ENCODE results near the gene IRF2BP1. TPM values are rescaled to one million over a fixed set of nuclear protein-coding genes. Genes with fewer than 3 reads are reported as not detected.

Gene IRF2BP1
- total and polyA plus RNA-seq, 2 of the 13 experiments (the other 11 are each of a cell fraction or from before 2014, with no cell fraction given) = 4.3 to 14.3 TPM

DNA sequence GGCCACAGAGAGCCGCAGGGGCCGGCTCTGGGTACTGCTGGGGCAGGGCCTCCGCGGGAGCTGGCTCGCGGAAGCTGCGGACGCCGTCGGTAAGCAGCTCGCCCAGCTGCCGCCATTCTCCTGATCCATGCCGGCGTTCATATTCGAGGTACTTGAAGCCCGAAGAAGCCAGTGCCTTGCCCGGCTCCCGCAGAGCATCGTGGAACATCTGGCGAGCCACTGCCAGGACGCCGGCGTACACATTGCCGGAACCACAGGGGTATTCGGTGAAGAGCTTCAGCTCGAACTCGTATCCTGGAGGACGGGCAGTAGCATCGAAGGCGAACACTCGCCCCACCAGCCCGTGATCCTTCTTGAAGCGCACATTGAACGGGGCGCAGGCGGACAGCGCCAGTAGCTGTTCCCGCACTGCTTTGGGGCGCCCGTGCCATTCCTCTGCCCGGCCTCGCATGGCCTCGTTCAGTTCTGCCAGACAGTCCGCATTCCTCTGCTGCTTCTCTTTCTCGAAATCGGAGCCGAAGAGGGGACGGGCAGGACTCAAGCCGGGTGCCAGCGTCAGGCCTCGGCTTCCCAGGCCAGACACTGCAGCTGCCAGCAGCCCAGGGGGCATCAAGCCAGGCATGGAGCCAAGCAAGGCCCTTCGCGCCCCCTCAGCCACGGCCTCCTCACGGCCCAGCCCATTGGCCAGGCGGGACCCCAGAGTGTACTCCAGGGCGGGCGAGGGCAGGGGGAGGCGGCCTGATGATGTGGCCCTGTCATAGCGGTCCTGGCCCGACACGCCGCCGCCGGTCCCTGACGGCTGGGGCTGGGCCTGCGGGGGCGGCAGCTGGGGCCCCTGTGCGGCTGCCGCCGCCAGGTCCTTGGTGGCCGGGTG lies 1.0 kb downstream of the IRF2BP1 start (continued):
- TF ChIP-seq, protein P1, sequence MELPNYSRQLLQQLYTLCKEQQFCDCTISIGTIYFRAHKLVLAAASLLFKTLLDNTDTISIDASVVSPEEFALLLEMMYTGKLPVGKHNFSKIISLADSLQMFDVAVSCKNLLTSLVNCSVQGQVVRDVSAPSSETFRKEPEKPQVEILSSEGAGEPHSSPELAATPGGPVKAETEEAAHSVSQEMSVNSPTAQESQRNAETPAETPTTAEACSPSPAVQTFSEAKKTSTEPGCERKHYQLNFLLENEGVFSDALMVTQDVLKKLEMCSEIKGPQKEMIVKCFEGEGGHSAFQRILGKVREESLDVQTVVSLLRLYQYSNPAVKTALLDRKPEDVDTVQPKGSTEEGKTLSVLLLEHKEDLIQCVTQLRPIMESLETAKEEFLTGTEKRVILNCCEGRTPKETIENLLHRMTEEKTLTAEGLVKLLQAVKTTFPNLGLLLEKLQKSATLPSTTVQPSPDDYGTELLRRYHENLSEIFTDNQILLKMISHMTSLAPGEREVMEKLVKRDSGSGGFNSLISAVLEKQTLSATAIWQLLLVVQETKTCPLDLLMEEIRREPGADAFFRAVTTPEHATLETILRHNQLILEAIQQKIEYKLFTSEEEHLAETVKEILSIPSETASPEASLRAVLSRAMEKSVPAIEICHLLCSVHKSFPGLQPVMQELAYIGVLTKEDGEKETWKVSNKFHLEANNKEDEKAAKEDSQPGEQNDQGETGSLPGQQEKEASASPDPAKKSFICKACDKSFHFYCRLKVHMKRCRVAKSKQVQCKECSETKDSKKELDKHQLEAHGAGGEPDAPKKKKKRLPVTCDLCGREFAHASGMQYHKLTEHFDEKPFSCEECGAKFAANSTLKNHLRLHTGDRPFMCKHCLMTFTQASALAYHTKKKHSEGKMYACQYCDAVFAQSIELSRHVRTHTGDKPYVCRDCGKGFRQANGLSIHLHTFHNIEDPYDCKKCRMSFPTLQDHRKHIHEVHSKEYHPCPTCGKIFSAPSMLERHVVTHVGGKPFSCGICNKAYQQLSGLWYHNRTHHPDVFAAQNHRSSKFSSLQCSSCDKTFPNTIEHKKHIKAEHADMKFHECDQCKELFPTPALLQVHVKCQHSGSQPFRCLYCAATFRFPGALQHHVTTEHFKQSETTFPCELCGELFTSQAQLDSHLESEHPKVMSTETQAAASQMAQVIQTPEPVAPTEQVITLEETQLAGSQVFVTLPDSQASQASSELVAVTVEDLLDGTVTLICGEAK (IDR thresholded peaks at IDR 0.05) = no peak
- TF ChIP-seq, protein P1 (CRISPR knock-in tag; IDR thresholded peaks at IDR 0.05) = 0 out of 2 replicates have a peak, but pooled peaks have one; percentile 5
- TF ChIP-seq ZNF879 (CRISPR knock-in tag; IDR thresholded peaks at IDR 0.05) (0 out of 2 replicates have a peak, but pooled peaks have one; percentile 5), ZNF460 (CRISPR knock-in tag; IDR thresholded peaks at IDR 0.05; ENCODE audit: borderline replicate concordance) (no peak), GTF3A (CRISPR knock-in tag; conservative IDR thresholded peaks at IDR 0.05) (no peak), CBX5 (CRISPR knock-in tag; IDR thresholded peaks at IDR 0.05; ENCODE audit: borderline replicate concordance) (no peak), ZNF17 (CRISPR knock-in tag; IDR thresholded peaks at IDR 0.05) (no peak), ZFY (CRISPR knock-in tag; IDR thresholded peaks at IDR 0.05) (no peak), KLF6 (CRISPR knock-in tag; IDR thresholded peaks at IDR 0.05) (no peak), STAT5B (CRISPR knock-in tag; IDR thresholded peaks at IDR 0.05) (no peak), PAWR (CRISPR knock-in tag; IDR thresholded peaks at IDR 0.05; ENCODE audit: borderline replicate concordance) (no peak), SETDB1 (CRISPR knock-in tag; IDR thresholded peaks at IDR 0.05; ENCODE audit: borderline replicate concordance) (no peak), IRF2 (CRISPR knock-in tag; IDR thresholded peaks at IDR 0.05) (peak; percentile 26; the same call in 1 of the 2 replicates)
- TF ChIP-seq, protein P2, sequence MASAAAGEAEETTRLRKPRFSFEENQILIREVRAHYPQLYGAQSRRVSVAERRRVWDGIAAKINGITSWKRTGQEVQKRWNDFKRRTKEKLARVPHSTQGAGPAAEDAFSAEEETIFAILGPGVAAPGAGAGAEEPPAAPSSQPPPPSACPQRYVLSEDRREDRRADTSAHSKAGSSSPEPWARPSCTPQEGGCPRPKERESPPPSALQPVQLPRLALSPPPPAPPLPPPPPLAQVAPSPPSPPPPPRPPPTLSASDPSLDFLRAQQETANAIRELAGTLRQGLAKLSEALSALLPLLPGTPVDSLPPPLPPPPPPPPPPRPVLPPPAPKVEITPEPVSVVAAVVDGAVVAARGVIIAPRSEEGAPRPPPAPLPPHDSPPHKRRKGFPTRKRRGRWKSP (CRISPR knock-in tag; IDR thresholded peaks at IDR 0.05) = no peak; the same call in 1 of the 2 replicates
- TF ChIP-seq, protein P3, sequence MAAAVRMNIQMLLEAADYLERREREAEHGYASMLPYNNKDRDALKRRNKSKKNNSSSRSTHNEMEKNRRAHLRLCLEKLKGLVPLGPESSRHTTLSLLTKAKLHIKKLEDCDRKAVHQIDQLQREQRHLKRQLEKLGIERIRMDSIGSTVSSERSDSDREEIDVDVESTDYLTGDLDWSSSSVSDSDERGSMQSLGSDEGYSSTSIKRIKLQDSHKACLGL (CRISPR knock-in tag; IDR thresholded peaks at IDR 0.05) = no peak
- TF ChIP-seq, protein P4, sequence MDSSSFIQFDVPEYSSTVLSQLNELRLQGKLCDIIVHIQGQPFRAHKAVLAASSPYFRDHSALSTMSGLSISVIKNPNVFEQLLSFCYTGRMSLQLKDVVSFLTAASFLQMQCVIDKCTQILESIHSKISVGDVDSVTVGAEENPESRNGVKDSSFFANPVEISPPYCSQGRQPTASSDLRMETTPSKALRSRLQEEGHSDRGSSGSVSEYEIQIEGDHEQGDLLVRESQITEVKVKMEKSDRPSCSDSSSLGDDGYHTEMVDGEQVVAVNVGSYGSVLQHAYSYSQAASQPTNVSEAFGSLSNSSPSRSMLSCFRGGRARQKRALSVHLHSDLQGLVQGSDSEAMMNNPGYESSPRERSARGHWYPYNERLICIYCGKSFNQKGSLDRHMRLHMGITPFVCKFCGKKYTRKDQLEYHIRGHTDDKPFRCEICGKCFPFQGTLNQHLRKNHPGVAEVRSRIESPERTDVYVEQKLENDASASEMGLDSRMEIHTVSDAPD (CRISPR knock-in tag; IDR thresholded peaks at IDR 0.05) = no peak

Data from HepG2 (cell line).